ENCODE data around the gene JAML.

Gene JAML, protein sequence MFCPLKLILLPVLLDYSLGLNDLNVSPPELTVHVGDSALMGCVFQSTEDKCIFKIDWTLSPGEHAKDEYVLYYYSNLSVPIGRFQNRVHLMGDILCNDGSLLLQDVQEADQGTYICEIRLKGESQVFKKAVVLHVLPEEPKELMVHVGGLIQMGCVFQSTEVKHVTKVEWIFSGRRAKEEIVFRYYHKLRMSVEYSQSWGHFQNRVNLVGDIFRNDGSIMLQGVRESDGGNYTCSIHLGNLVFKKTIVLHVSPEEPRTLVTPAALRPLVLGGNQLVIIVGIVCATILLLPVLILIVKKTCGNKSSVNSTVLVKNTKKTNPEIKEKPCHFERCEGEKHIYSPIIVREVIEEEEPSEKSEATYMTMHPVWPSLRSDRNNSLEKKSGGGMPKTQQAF

DNA sequence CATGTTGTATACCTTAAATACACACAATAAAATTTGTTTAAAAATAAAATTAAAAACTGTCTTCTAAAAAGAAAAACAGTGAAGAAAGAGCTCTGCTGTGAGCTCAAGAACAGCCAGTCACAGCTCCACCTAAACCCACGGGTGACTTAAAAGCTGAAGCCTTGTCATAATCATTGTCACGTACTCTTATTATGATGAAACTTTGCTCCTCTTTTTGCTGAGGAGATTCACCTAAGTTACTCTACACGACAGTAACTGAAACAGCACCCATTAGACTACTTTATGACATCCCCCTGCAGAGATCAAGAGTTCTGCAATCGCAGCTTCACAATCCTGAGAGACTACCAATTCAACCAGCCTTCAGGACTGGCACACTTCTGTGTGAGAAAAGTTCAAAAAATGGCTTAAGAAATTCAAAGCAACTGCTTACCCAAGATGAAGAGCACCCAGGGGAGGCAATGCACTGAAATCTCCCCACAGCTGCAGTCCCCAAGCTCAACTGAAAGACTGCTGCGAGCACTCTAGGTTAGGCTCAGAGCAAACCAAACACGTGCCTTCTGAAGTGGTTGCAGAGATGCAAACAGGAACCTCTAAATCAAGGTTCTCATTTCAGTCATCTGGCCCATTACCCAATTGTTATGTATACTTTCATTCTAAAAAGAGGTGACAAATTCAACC is at the start of gene JAML:
JAML (minus strand) TSS at position 501 of the 678 bp plus-strand sequence. CDS start 10,145 bp downstream, outside the sequence.
- peak; percentile 84 for DNase-seq

DNA sequence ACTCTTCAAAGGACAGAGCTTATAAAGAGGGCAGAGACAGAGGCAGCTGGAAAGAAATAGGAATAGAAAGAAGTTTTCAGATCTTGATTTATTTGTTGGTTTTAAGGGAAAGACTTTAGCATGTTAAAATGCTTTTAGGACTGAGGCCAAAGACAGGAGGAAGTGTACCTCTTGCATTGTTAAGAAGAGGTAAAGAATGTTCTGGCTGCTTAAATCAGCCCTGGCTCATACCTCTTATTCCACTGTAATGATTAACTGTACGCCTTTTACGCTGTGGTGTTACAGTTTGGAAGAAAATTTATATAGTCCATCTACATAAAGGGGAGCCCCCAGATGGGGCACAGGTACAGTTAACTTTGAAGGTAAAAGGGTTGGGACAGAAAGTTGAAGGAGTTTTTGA is 49.4 kb upstream of the JAML start:
- DNase-seq, result no peak

DNA sequence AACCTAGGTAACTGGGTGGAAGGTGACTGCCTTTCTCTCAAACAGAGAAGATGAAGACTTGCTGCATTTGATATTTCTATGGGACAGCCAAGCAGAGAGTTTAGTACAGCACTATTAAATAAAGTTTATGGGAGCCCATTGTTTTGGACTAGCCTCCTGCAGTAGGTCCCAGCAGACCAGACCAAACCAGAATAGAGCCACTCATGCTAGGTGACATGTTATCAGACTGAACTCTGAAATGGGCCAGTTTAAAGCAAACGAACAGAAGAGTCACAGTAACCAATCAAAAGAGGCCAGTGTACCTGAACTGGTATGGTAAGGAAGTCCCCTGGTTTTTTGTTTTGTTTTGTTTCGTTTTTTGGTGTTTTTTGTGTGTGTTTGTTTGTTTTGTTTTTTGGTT is 47.2 kb upstream of the JAML start:
- DNase-seq, result no peak

DNA sequence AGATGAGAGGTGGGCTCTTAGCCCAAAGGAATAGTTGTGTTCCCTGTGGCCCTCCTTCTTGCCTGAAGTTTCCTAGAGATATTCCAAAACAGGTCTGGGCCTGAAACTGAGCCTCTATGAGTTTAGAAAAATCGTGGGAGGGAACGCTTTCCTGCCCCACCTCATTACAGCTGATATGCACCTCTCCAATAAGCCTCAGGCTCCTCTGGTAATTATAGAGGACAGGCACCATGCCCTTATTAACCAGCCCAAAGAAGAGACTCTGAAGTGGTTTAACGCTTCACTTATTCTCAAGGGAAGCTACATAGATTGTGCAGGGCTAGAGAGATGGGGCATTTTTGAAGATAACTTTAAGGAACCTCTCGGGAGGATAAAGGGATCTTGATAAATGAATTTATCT is 42.7 kb upstream of the JAML start:
- DNase-seq, result no peak

DNA sequence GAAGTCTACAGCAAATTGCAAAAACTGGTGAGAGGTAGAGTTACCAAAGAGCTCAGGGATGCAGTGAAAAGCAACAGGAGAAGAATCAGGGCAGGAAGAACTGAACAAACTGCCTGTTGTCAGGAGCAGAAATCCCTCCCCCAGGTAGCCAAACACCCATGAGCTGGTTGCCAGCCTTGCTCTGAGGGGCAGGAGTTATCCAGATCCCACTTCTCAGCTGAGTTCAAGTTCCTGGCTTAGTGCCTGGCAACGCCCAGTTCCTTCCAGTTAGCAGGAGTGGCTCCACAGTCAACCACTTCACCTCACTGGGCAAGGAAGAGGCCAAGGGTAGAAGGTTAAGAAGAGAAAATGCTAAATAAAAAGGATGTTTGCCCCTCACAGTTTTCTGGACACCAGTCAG is 41.1 kb upstream of the JAML start:
- DNase-seq, result no peak

DNA sequence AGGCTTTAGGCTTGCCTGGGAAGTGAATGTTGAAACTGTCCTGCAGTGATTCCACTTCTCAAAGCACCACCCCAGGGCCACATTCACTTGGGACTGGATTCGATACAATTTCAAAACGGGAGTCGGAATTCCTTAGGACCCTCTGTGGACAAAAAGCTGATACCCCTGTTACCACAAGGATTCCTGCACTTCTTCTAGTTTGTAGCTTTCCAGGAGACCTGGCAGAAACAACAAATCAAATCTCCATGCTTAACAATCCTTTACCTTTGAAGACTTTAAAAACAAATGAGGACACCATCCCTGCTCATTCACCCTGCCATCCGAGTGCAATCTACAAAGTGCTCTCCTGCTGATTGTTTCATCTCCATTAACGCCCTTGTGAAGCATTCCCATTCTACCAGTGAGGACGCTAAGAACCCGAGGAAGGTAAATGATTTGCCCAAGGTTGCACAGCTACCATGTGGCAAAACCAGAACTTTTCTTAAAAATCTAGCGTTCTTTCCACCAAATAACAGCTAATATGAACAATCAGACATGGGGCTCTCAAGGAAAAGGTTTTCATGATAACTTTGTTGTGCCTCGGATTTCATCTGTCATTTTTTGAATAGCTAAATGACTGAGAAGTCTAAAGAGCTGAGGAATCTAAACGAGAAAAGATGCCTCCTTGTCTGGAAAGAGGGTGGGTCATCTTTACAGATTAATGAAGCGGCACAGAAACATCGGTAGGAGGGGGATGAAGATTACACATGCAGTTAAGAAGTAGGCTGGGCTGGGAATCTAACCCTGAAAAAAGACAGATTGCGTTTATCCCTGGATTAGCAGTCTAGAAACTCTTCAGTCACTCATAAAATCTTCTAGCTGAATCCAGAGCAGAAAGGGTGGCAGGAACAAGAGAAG is 40.0 kb upstream of the JAML start:
- DNase-seq, result no peak

DNA sequence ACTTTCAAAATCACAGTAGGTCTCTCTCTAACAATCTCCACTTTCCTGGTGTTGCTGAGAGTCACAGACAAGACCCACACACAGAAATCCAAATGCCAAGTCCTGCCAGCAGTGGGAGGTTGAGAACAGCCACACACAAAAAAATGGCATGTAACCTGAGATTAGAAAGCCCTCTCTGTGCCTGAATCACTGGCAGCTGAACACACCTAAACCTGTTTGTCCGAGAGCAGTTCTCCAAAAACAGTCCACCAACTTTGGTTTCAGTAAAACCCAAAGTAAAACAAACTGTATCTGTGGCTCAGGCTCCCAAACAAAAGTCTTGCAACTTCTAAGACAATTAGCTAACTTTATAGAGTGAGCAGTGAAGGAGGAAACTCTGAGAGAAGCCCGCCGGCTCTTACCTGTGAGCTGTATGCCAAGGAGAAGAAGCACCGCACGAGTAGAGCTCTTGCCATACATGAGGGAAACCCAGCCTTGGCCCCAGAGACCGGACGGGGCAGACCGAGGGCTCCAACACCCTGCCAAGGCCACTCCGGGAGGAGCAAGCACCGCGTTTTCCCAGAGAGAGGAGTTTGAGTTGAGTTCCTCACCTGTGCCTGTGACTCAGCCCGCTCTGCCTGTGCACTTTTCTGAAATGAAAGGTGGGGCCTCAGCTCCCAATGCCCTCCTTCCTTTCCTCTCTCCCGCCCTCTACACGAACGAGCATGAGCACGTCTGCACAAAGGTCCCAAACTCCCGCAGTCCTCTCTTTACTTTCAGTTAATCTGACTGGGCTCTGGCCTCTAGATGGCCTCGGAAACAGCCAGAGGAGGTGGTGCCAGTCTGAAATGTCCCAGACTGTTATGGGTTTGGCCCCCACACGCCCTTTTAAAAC is 39.1 kb upstream of the JAML start, which contains the start of gene MPZL2:
MPZL2 (minus strand) TSS at position 603 of the 874 bp plus-strand sequence; CDS start at position 459, 144 bp downstream.
- DNase-seq, result no peak

DNA sequence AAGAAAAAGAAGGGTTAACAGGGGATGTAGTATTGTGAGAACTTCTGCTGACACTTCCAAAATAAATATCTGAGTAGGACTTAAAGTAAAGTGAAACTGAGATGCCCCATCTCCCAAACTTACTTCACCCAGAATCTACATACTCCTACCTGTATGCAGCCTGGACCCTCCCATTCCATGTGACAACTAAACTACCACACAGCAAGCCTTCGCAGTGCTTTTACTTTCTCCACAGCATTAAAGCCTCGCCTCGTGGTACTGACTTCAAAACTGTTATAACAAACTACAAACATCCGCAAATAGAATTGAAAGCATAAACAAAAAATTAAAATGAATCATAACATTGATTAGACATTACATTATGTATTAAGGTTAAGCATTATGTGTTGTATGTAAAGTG is 38.3 kb upstream of the JAML start:
- DNase-seq, result no peak

DNA sequence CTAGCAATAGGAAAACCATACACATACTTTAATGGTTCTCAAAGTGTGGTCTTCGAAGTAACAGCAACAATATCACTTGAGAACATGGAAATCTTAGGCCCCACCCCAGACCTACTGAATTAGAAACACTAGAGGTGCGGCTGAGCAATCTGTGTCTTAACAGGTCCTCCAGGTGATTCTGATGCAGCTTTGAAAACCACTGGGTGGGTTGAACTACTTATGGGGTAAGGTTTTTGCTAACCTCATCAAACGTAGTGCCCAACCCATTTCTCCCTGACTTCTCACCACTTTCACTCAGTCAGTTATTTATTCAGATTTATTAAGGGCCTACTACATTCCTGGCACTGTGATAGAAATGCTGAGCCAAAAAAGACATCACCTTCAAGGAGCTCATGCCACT is 35.5 kb upstream of the JAML start:
- no peak for DNase-seq

DNA sequence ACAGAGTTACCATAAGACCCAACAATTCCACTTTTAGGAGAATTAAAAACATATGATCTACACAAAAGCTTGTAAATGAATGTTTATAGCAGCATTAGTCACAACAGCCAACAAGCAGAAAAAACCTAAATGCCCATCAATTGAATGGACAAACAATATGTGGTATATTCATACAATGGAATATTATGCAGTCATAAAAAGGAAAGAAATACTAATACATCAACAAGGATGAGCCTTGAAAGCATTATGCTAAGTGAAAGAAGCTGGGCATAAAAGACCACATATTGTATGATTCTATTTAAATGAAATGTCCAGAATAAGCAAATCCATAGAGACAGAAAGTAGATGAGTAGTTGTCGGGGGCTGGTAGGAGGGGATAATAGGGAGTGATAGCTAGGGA is 34.3 kb upstream of the JAML start:
- no peak for DNase-seq

DNA sequence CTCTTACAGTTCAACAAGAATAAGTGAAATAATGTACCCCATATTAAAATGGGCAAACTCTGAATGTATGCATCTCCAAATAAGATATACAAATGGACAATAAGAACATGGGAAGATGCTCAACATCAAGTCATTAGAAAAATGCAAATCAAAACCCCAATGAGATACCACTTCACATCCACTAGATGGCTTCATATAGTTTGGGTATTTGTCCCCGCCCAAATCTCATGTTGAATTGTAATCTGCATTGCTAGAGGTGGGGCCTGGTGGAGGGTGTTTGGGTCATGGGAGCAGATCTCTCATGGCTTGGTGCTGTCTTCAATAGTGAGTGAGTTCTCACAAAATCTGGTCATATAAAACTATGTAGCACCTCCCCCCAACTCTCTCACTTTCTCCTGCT is 33.6 kb upstream of the JAML start:
- no peak for DNase-seq

DNA sequence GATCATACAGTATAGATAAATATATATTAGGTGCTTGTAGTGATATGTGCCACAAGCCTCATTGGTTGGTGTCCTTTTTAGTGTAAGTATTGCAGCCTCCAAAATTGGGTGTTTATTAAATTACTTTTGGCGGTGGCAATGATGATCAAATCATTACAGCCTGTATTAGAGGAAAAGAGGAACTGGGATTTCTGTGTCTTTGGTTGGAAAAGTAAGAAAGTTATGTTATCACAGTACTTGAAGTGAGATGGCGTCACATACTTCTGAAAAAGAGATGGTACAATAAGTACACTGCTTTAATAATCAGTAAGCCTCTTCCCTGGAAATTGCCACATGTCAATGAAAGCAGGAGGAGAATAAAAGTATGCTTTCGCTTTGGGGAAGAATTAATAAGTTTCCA is 27.9 kb upstream of the JAML start:
- no peak for DNase-seq

DNA sequence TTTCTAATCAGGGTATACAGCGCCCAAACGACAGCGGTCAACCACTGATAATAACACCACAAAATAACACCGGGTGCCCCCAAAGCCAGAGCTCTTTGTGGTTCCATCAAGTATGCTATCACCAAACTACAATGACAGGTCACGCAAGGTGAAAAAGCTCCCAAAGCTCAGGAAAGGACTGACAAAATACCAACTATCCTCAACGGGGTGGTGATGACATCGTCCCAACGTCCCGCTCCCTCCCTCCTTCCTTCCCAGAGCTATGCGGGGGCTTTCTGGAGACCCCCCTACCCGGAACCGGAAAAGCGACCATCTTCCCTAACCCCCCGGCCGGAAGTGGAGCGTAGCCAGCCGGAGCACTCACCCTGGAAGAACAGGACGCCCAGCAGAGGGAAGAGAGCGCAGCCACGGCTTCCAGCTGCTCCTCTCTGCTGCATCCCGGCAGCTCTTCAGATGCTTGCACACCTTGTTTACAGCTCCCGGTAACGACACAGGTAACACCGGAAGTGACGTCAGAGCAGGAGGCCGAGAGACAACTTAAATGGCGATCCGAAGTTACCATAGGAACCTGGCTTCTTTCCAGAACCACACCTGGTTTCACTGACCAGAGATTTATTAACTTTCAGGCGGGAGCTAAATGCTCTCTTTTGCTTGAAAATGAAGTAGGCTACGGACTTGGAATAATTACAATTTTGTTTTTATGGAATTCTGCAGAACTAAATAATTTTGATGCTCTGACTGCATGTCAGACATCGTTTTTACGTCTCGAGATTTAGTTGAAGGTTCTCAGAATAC is 27.2 kb upstream of the JAML start, which contains the start of gene MPZL3:
MPZL3 (minus strand) TSS at position 508 of the 795 bp plus-strand sequence; CDS start at position 437, 71 bp downstream.
- DNase-seq, result peak; percentile 92

DNA sequence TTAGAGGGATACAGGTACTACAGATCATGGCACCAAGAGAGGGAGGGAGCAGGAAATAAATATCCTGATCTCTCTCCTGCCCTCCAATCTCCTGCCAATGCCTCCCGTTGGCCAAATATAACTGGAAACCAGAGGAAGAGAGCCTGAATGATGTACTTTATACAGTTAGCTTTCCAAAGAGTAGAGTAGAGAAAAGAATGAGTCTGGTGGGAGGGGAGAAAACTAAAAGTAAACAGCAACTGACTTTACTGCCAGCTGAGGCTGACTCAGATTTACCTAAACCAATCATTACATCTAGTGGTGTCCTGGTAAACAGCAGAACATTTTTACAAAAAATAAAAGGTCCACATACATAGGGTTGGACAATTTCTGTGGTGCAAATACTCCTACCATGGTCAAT is 22.2 kb upstream of the JAML start:
- DNase-seq, result no peak

DNA sequence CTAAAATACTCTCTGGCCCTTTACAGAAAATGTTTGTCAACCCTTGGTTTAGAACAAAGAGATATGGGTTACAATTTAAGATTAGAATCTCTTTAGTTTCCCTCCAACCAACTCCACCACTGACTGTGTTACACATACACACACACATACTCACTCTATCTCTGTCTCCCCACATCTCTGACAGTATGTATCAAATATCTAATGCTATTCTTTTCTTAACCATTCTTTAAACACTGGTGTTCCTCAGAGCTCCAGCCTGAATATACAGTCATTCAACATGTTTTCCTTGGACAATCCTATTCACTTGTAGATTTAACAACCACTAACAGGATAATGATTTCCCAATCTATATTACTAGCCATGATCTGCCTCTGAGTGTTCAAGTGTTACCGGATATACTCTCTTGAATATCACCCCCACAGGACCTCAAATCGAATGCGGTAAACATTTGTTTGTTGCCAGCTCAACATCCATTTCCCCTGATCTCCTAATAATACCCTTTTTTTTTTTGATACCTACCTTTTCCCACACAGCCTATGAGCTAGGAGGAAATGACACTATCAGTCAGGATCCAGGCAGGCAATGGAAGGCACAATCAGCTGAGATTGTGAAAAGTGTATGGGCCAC is 21.2 kb upstream of the JAML start:
- DNase-seq, result no peak

DNA sequence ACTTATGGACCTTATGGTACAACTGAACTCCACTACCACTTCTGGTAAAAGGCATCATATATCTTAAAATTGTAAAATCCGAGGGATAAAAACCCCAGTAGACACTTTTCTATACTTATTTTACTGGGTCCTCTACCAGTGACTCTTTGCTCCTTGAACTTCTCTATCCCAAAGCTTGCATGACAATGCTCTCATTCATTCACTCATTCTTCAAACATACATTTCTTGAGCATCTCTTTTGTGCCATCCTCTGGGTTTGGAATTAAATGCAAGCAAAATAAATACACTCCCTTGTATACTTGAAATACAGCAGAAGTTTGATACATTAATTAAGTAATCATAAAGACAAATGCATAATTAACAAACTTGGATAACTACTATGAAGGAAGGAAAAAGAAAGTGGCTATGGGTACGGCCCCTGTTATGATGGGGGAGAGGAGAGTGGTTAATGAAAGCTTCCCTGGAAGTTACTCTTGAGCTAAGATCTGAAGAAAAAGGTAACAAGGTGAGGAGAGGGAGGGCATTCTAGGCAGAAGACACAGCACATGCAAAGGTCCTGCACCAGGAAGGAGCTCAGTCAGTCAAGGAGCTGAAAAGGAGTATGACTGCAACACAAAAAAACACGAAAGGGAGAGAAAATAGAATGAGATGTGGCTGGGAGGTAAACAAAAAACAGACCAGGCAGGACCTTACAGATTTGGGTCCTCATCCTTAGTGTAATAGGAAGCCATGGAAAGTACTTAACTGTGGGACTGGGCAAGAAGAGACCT is 19.4 kb upstream of the JAML start:
- DNase-seq, result no peak

DNA sequence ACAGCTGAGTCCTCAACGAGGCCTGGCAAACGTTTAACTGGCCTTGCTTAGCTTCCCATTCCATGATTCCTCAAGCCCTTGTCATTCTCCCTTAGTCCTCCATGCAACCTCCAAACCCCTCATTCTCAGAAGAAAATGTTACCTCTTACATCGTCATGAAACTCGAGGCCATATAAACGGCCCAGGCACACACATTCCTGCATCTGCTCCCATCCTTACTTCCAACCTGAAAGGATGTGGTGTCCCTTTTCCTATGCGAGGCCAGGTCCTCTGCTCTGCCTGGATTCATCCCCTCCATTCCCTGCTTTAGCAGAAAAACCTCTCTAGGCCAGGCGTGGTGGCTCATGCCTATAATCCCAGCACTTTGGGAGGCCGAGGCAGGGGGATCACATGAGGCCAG is 18.4 kb upstream of the JAML start:
- DNase-seq, result no peak

DNA sequence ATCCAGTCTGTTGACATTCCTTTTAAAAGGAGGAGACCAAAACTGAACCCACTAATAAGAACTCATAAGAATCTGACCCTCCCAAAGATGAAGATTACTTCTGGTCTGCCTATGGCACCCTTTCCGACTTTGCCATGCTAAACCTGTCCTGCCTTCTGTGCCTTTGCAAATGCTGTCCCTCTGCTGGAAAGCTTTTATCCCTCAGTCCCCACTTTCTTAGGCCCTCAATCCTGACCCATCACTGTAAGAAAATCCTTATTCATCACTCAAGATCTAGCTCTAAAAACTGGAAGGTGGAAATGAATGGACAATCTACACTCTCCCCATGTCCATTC is 16.9 kb upstream of the JAML start:
- DNase-seq, result no peak

DNA sequence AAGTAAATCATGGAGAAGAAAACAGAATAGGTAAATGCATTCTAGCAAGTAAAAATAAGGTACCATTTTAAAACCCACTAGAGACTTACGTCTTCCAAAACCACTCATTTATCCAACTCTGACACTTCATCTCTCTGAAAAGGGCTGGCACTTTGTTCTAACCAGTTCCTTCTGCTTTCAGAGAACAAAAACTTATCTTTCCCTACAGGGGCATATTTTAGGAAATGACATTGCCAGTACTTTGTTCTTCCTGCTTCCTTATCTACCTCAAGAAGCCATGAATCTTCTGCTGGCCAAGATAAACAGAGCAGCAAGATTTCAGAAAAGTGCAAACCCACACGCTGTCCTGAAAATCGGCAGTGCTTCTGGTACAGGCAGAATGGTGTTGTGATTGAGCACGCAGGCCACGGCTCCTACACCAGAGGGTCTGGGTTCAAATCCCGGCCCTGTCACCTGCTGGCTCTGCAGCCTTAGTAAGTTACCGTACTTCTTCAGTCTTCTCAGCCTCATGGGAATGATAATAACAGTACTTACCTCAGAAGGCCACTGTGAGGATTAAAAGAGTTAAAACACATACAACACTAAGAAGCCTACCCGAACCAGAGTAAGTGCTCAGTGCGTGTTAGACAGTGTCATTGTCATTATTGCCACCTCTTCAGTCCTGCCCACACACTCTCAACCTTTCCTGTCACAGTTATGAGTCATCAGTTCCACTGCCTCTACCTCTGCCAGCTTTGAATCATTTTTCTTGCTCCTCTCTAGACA is 16.4 kb upstream of the JAML start:
- peak; percentile 86 for DNase-seq
